IPS-15b (cell line): Measurements from ENCODE around the gene F12.
"Not testable (repeated sequence)": the region's sequence is repeated elsewhere in the genome, so short reads cannot be mapped to it uniquely, and the experiment has no call there.

Experiments
- H3K27me3 ChIP-seq: one replicate; pipeline ENCODE4 v1.6.1; 2013; ENCODE audit warnings: low read length; ENCODE audit not compliant: control insufficient read depth, insufficient read depth
- H3K36me3 ChIP-seq: one replicate; pipeline ENCODE4 v1.6.1; 2013; ENCODE audit warnings: low read length; ENCODE audit not compliant: control insufficient read depth, insufficient read depth
- H3K4me1 ChIP-seq: one replicate; pipeline ENCODE4 v1.6.1; 2013; ENCODE audit warnings: mild to moderate bottlenecking, low read length; ENCODE audit not compliant: control insufficient read depth, insufficient read depth
- H3K4me3 ChIP-seq: one replicate; pipeline ENCODE4 v1.5.1; 2013; ENCODE audit warnings: low read depth, low read length
- H3K9ac ChIP-seq: one replicate; pipeline ENCODE4 v1.6.1; 2013; ENCODE audit warnings: low read depth, mild to moderate bottlenecking, low read length
- H3K9me3 ChIP-seq: one replicate; pipeline ENCODE4 v1.6.1; 2013; ENCODE audit warnings: mild to moderate bottlenecking, low read length; ENCODE audit not compliant: control insufficient read depth, insufficient read depth

F12 gene

DNA sequence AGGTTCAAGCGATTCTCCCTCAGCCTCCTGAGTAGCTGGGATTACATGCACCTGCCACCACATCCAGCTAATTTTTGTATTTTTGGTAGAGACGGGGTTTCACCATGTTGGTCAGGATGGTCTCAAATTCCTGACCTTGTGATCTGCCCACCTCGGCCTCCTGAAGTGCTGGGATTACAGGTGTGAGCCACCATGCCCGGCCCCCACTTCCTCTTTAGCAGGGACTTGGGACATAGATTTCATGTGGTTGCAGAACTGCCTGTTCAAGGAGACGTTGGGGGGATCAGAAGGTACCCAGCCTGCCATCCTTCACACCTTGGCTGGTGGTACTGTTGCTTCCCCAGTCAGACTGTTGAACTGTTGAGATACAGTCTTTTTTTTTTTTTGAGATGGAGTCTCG is 7.7 kb upstream of the F12 start:
- H3K4me3 ChIP-seq, H3K36me3 ChIP-seq, H3K9ac ChIP-seq, H3K27me3 ChIP-seq, H3K4me1 ChIP-seq, H3K9me3 ChIP-seq: not testable (repeated sequence)

DNA sequence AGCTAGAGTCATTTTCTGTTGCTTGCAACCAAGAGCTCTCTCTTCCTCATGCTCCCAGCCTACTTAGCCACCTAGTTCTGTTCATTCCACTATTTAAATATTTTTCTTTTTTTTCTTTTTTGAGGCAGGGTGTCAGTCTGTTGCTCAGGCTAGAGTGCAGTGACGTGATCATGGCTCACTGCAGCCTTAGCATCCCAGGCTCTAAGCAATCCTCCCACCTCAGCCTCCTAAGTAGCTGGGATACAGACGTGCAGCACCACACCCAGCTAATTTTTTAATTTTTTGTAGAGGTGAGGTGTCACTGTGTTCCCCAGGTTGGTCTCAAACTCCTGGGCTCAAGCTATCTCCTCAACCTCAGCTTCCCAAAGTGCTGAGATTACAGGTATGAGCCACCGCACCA is 5.1 kb upstream of the F12 start:
- H3K4me1 ChIP-seq, result no peaks in the 10 kb centered on the region
- no peaks in the 10 kb centered on the region for H3K9me3 ChIP-seq
- H3K9ac ChIP-seq, result no peak overlapping the region
- peaks cover 7% of the 10 kb centered on the region for H3K27me3 ChIP-seq
- H3K4me3 ChIP-seq, result no peak overlapping the region
- H3K36me3 ChIP-seq, result no peaks in the 10 kb centered on the region

GRCh38 chr5:177412603-177413233 is 3.4 kb upstream of the F12 start:
- Histone ChIP-seq H3K4me3 (no peak overlapping the region), H3K9me3 (no peaks in the 10 kb centered on the region), H3K9ac (no peak overlapping the region), H3K36me3 (no peaks in the 10 kb centered on the region), H3K27me3 (peaks cover 17% of the 10 kb centered on the region), H3K4me1 (no peaks in the 10 kb centered on the region)

- Histone ChIP-seq H3K27me3 (peaks cover 31% of the 10 kb centered on the region), H3K36me3 (no peaks in the 10 kb centered on the region), H3K4me3 (no peak overlapping the region), H3K9me3 (no peaks in the 10 kb centered on the region), H3K4me1 (no peaks in the 10 kb centered on the region), H3K9ac (no peak overlapping the region)
Measured at GRCh38 chr5:177410575-177410974, 1.2 kb upstream of the F12 start.

DNA sequence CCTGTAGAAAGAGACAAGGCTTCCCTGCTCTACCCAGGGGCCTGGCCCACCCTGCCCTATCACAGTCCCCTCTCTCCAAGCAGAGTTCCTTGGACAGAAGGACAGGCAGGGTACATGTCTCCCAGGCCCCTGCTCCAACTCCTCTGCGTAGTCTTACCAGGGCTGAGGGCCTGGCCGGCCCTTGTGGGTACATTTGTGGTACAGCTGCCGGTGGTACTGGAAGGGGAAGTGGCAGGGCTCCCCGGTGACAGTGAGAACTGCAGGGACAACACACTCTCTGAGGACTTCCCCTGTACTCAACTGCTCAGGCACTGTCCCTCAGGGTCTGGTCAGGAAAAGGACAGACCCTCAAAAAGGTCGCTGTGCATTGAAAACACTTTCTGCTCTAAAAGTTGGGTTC is 3.6 kb downstream of the F12 start:
- Histone ChIP-seq H3K9me3 (no peaks in the 10 kb centered on the region), H3K4me1 (no peaks in the 10 kb centered on the region), H3K4me3 (no peak overlapping the region), H3K27me3 (peaks cover 70% of the 10 kb centered on the region), H3K9ac (no peak overlapping the region), H3K36me3 (no peaks in the 10 kb centered on the region)

DNA sequence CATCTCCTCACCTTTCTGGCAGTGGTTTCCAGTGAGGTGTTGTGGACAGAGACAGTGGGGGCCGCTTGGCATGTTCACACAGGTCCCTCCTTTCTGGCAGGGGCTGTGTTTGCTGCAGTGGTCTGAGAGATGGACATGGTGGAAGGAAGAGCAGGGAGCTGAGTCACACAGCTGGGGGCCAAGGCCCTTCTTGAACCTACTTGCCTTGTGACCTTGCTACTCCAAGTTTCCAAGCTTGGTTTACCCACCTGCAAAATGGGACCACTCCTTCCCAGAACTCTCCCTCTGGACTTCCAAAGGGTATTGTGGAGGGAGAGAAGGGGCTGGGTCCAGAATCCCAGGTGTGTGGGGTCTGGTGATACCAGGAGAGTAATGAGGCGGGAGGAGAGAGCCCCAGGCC is 4.1 kb downstream of the F12 start:
- Histone ChIP-seq H3K9me3 (no peaks in the 10 kb centered on the region), H3K27me3 (peaks cover 70% of the 10 kb centered on the region), H3K9ac (no peak overlapping the region), H3K36me3 (no peaks in the 10 kb centered on the region), H3K4me1 (no peaks in the 10 kb centered on the region), H3K4me3 (peak overlapping the region; percentile 4)

- no peak overlapping the region for H3K9ac ChIP-seq
- H3K4me1 ChIP-seq, result no peaks in the 10 kb centered on the region
- H3K27me3 ChIP-seq, result peaks cover 70% of the 10 kb centered on the region
Measured at GRCh38 chr5:177404641-177405179, 4.7 kb downstream of the F12 start.

DNA sequence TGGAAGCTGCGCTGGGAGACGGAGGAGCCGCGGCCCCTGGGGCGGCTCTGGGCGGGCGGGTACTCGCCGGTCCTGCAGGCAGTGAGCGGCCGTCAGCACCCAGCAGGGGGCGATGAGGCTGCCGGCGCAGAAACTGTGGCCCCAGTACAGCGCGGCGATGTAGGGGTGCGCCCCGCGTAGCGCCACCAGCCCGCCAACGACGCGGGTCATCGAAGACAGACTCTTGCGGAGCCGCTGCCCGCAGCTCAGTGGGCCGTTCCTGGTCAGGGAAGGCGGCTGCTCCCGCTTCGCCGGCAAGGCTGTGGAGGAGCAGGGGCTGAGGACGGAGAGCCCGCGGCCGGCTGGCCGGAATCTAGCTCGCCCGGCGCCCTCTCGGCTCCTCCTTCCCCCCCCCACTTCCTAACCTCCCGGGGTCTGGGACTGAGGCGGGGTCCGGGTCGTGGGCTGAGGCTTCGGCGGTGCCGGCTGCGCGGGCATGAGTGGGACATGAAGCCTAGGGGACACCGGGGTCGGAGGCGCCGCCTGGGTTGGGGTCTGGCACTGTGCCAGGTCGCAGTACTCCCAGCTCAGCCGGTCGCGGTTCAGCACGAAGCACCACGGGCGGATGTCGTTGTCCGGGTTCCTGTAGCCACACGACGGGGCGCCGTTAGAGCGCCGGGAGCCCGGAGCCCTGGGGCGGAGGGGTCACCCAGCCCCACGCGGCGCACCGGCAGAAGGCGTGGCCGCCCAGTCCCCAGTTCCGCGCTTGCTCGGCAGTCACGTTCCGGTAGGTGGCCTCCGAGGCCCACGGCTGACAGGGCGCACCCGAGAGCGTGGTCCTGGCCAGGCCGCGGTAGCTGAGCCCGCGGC is 5.3 kb downstream of the F12 start:
- peak overlapping the region; percentile 47 for H3K9ac ChIP-seq
- no peaks in the 10 kb centered on the region for H3K36me3 ChIP-seq
- peak overlapping the region; percentile 69 for H3K4me3 ChIP-seq
- no peaks in the 10 kb centered on the region for H3K4me1 ChIP-seq
- H3K9me3 ChIP-seq, result no peaks in the 10 kb centered on the region
- H3K27me3 ChIP-seq, result peaks cover 70% of the 10 kb centered on the region

More at GRCh38 chr5:177404641-177405179, 4.7 kb downstream of the F12 start:
- Histone ChIP-seq H3K9me3 (no peaks in the 10 kb centered on the region), H3K36me3 (no peaks in the 10 kb centered on the region), H3K4me3 (peak overlapping the region; percentile 69)

DNA sequence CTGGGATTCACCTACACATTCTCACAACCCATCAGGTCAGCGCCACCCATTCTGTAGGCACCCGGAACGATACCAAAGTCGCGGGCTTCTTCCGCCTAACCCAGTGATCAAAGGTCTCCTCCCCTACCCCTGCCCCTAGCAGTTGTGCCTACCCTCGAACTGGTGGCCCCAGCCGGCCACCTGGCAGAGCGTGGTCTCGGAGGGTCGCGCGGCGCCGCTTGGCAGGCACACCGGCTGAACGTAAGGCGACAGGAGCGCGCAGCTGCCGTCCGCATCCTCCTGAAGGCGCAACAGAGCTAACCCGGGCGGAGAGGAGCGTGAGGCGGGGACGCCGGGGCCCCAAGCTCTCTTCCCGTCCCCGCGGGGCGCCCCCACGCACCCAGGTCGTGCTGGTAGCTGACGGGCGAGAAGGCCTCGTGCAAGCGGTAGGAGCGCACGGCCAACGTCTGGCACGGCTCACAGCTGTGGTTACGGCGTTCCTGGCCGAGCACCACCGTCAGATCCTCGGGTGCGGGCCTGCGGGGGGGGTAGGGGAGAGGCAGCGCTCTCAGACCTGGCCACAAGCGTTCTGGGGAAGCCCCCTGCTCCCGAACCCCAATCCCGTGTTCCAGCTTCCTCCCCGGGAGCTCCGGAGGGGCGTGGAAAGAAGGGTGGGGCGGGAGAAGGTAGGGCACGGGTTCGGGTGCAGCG is 6.1 kb downstream of the F12 start:
- Histone ChIP-seq H3K4me3 (peak overlapping the region; percentile 69), H3K36me3 (no peaks in the 10 kb centered on the region), H3K9me3 (no peaks in the 10 kb centered on the region), H3K9ac (no peak overlapping the region), H3K27me3 (peaks cover 64% of the 10 kb centered on the region), H3K4me1 (no peaks in the 10 kb centered on the region)

DNA sequence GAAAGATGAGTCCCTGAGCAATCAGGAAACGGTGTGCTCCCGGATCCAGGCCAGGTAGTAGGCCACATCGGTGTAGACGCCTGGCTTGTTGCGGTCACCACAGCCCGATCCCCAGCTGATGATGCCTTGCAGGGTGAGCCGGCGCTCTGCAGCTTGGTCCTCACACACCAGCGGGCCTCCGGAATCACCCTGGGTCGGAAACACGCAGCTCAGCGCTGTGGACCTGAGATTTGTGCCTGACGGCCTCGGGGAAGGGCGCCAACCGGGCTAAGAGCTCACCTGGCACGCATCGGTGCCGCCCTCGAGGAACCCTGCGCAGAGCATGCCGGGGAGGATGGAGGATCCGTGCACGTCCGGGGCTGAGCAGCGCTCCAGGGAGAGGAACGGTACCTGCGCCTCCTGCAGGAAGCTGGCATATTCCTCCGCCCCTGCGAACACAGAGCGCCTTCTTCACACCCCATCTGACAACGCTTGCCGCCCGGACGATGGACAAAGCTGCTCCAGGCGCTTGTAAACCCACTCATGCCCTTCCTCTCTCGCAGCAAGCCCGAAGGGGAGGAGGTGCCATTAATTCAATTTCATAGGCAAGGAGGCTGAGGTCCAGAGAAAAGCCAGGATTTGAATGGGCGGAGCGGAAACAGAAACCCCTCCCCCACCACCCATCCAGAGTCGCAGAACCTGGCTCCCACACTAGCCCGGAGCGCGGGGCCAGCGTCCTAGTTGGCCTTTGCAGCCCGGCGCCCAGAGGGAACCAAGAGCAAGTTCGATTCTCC is 6.9 kb downstream of the F12 start:
- peak overlapping the region; percentile 69 for H3K4me3 ChIP-seq
- H3K27me3 ChIP-seq, result peaks cover 62% of the 10 kb centered on the region
- no peaks in the 10 kb centered on the region for H3K4me1 ChIP-seq
- no peaks in the 10 kb centered on the region for H3K9me3 ChIP-seq
- H3K9ac ChIP-seq, result peak overlapping the region; percentile 29
- no peaks in the 10 kb centered on the region for H3K36me3 ChIP-seq
